ENCODE data around the gene GAS2L2.

The GAS2L2 gene

GRCh38 chr17:35732806-35733136 is 20.3 kb downstream of the GAS2L2 start:
- FAIRE-seq (no peak), DNase-seq (ENCODE audit: insufficient read length, low spot score) (no peak)
- no peak for TF ChIP-seq POLR2A (IDR thresholded peaks at IDR 0.05; ENCODE audit: low read depth, low read length)

- no peak for DNase-seq (ENCODE audit: insufficient read length, low spot score)
- no peak for TF ChIP-seq POLR2A (IDR thresholded peaks at IDR 0.05; ENCODE audit: low read depth, low read length)
- FAIRE-seq = no peak
Measured at GRCh38 chr17:35731917-35732805, 20.9 kb downstream of the GAS2L2 start.

DNA sequence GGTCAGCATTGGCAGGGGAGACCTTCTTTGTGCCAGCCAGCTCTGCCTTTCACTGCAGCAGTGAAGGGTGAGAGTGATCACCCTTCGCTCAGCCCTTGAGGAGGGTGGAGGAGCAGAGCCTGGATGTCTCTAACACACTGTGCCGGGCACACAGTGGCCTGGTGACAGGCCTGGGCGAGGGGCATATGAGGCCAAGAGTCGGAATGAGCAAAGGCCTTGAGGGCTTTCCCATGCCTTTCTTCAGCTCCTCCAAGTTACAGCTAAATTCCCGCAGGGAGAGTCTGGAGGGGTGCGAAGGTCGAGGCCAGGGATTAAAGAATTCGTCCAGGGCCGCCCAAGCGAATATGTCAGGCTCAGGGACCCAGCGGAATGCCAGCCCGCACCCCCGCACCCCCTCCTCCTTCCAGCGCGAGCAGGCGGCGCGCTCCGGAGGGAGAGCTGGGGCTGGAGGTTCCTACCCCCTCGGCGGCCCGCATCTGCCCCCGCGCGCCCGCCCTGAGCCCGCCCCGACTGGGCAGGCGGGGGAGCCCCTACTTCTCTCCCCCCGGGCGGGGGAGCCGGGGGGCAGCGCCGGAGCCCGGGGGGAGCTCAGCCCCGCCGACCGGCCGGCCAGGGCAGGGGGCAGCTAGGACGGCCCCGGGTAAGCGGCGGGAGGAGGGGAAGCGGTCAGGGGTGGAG is 21.7 kb downstream of the GAS2L2 start, which contains the start of gene RASL10B:
RASL10B (plus strand) TSS at position 401 of the 678 bp plus-strand sequence. CDS start 3,546 bp downstream, outside the sequence.
- TF ChIP-seq POLR2A (IDR thresholded peaks at IDR 0.05; ENCODE audit: low read depth, low read length) = no peak
- no peak for DNase-seq (ENCODE audit: insufficient read length, low spot score)
- no peak for FAIRE-seq

GRCh38 chr17:35730400-35731005 is 22.5 kb downstream of the GAS2L2 start:
- TF ChIP-seq POLR2A (IDR thresholded peaks at IDR 0.05; ENCODE audit: low read depth, low read length) = no peak
- DNase-seq (ENCODE audit: insufficient read length, low spot score) (no peak), FAIRE-seq (no peak)

DNA sequence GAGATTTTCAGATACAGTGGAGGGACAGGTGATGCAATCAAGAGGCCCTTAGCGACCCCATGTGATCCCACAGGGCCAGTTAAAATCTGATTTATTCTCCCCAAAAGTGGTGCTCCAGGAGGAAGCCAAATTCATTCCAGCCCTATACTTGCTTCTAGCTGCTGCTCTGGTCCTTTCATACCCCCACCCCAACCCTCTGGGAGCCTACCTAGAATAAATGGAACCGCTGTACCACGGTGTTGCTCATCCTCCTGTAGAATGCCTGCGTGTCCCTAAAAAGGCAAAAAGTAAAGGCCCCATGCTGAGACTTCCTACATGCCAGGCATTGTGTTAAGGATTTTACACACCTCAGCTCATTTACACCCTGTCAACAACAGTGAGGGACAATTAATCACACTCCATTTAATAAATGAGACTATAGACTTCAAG is 23.6 kb downstream of the GAS2L2 start:
- no peak for TF ChIP-seq POLR2A (IDR thresholded peaks at IDR 0.05; ENCODE audit: low read depth, low read length)
- FAIRE-seq = no peak
- no peak for DNase-seq (ENCODE audit: insufficient read length, low spot score)

DNA sequence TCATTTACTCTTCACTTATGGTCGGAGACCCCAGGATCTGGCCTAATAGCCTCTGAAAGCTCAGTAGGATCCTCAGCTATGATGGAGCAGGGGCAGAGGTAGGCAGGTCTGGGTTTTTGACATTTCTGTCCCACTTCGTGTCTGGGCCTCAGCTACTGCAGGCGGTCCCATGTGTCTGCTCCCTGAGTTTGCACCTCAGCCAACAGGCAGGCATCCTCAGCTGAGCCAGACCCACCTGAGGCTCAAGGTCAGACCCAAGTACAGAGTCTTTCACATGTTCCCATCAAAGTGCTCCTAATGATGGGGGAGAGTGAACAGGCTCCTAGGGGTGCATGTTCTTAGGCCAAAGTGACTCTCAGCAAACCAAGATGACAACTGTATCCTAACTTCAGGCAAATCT is 24.5 kb downstream of the GAS2L2 start:
- TF ChIP-seq POLR2A (IDR thresholded peaks at IDR 0.05; ENCODE audit: low read depth, low read length) = no peak
- FAIRE-seq = no peak
- DNase-seq (ENCODE audit: insufficient read length, low spot score) = no peak

DNA sequence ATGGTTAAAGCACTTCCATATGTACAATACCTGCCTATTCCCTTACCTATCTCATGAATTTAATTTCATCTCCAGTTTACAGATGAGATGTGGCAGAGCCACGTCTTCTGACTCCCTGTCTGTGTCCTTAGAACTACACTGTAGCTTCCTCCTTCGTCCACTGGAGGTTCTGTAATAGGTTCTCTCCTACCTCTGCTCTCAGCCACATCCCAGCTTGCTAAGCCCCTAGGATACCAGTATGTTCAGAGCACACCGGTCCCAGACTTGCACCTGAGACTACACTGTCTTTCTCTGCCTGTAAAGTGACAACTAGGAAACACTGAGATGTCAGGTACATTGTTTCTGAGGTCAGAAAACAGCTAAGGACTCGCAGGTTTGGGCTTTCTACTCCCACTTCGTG is 25.4 kb downstream of the GAS2L2 start:
- FAIRE-seq = no peak
- no peak for TF ChIP-seq POLR2A (IDR thresholded peaks at IDR 0.05; ENCODE audit: low read depth, low read length)
- no peak for DNase-seq (ENCODE audit: insufficient read length, low spot score)

DNA sequence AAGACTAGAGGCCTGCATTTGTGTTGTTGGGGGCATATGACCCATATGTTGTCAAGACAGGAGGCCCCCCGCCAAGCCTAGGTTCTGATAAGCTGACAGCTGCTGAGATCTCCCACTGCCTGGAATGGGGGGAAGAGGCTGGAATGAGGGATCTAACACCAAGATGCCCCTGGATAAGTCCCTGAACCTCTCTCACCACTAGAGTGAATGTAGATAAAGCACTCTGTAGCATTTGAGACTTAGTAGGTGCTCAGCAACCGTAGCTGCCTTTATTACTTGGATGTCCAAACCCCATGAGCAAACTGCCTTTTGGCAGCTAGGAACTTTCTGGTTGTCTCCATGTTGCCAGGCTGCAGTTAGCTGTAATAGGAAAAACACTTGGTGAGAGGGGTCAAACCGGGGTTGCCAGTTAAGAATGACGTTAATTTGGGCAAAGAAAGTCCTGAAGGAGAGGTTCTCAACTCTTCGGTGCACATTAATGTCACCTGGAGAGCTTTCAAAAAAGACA is 26.0 kb downstream of the GAS2L2 start:
- DNase-seq (ENCODE audit: insufficient read length, low spot score) (no peak), FAIRE-seq (no peak)
- TF ChIP-seq POLR2A (IDR thresholded peaks at IDR 0.05; ENCODE audit: low read depth, low read length) = no peak

DNA sequence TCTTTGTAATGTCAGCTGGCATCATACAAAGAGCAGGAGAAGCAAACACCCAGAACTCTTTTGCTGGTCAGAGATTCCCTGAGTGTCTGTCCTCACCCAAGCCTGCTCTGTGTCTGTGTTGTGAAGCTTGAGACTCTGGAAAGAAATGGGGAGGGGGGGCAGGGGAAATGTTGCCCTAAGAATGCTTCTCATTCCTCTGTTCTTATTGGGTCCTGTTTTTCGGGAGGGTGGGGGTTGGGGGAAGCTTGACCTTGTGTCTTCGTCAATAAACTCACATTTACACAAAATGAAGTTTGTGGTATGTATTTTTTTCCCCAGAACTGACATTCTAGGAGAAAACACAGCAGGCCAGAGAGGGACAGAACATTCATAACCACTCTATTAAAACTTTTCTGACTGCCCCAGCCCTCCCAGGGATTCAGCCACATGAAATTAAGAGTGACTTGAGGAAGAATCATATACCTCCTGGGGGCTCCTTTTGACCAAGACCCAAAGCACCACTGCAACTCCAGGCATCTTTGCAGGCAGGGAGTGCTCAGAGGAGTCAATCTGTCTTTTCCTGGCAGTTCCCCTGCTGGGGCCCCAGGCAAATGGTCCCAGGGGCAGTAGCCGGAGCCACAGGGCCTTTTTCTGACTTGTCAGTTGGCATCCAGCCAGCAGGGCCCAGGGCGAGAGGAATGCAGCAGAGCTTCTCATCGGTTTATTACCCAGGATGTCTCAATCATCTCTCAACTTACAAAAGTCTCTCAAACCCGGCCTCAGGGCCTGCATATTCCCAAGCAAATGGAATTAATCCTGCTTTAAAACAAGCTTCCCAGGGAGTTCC is 26.7 kb downstream of the GAS2L2 start:
- no peak for TF ChIP-seq POLR2A (IDR thresholded peaks at IDR 0.05; ENCODE audit: low read depth, low read length)
- peak; percentile 80 for DNase-seq (ENCODE audit: insufficient read length, low spot score)
- FAIRE-seq = no peak

DNA sequence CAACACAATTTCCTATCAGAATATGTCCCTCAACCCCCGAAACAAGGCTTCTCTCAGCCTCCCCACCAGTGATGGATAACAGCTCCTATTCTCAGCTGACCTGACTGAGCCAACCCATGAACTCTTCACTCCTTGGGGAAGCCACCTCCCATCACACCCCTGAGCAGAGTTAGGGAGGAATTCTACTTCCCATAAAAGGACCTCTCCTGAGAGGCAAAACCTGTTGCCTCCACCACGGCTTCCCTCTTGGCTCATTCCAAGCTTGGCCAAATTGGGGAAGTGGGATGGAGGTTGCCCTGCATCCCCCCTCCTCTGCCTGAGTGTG is 27.3 kb downstream of the GAS2L2 start:
- TF ChIP-seq POLR2A (IDR thresholded peaks at IDR 0.05; ENCODE audit: low read depth, low read length) = no peak
- FAIRE-seq (no peak), DNase-seq (ENCODE audit: insufficient read length, low spot score) (no peak)

DNA sequence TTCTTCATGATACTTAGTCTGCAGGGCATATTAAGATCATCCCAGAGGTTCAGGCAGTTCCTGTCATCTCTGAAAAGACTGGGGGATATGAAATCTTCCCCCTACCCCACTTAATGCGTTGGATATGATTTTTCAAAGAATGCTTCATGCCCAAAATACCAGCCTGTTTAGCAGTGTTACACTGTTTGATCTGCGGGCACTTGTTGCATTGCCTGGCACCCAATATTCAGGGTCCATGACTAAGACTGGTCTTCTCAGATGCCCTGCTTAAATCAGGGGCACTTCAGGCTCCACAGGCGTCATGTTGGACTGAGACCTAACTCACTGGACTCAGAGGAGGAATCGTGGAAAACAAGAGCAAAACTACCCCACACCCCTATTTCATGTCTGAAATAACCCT is 28.0 kb downstream of the GAS2L2 start:
- FAIRE-seq (no peak), DNase-seq (ENCODE audit: insufficient read length, low spot score) (no peak)
- no peak for TF ChIP-seq POLR2A (IDR thresholded peaks at IDR 0.05; ENCODE audit: low read depth, low read length)

DNA sequence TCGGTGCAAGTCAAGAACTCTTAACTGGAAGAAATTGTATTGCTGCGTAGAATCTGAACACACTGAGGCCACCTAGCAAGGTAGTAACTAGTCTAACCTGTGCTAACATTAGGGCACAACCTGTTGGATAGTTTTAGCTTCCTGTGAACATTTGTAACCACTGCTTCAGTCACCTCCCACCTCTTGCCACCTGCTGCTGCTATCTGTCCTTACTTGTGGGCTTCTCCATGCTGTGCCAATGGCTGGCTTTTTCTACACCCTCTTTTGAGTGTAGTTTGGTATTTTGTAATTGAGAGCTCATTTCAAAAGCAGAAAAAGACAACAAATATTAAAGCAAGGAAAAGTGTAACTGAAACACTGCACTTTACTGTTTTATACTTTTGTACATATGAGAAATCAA is 29.3 kb downstream of the GAS2L2 start:
- no peak for TF ChIP-seq POLR2A (IDR thresholded peaks at IDR 0.05; ENCODE audit: low read depth, low read length)
- FAIRE-seq (no peak), DNase-seq (ENCODE audit: insufficient read length, low spot score) (no peak)

GRCh38 chr17:35717475-35717874 is 35.6 kb downstream of the GAS2L2 start:
- FAIRE-seq = no peak
- no peak for TF ChIP-seq POLR2A (IDR thresholded peaks at IDR 0.05; ENCODE audit: low read depth, low read length)

More at GRCh38 chr17:35717475-35717874, 35.6 kb downstream of the GAS2L2 start:
- DNase-seq (ENCODE audit: insufficient read length, low spot score) = no peak

Measured in H54 (cell line).